HG03196 (cell line): Measurements from ENCODE around the gene FUS.
"Not testable (repeated sequence)": the region's sequence is repeated elsewhere in the genome, so short reads cannot be mapped to it uniquely, and the experiment has no call there.

Experiments
- ATAC-seq: cut with Tn5 transposase; IDR thresholded peaks from one replicate; pipeline ENCODE4 v1.9.1; 2021; ENCODE audit not compliant: unreplicated experiment

Gene FUS

GRCh38 chr16:31143011-31143693 lies 36.8 kb upstream of the FUS start:
- no peak for ATAC-seq

- ATAC-seq = no peak
These were observed 36.2 kb upstream of the FUS start for GRCh38 chr16:31143694-31144148.

GRCh38 chr16:31144418-31144817 lies 35.5 kb upstream of the FUS start:
- ATAC-seq = not testable (repeated sequence)

GRCh38 chr16:31145398-31145990 lies 34.4 kb upstream of the FUS start:
- no peak for ATAC-seq

DNA sequence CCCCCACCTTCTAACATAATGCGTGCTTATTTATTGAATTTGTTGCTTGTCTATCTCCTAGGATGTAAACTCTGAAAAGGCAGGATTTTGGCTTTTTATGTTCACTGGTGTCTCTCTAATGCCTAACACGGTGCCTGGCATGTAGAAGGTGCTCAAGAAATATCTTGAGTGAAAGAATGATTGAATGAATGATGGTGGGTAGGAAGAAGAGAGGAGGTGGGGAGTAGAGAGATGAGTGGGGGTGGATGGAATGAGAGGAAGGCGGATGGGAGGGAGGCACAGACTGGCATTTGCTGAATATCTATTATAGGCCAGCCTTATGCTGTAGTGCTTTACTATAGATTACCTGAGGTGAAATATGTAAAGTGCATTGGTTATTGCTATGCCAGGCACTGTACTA lies 32.4 kb upstream of the FUS start:
- ATAC-seq = no peak

- no peak for ATAC-seq
These were observed 31.6 kb upstream of the FUS start for GRCh38 chr16:31148281-31148728.

GRCh38 chr16:31148896-31149295 lies 31.0 kb upstream of the FUS start:
- ATAC-seq = no peak

GRCh38 chr16:31149332-31149731 lies 30.6 kb upstream of the FUS start:
- ATAC-seq = no peak

DNA sequence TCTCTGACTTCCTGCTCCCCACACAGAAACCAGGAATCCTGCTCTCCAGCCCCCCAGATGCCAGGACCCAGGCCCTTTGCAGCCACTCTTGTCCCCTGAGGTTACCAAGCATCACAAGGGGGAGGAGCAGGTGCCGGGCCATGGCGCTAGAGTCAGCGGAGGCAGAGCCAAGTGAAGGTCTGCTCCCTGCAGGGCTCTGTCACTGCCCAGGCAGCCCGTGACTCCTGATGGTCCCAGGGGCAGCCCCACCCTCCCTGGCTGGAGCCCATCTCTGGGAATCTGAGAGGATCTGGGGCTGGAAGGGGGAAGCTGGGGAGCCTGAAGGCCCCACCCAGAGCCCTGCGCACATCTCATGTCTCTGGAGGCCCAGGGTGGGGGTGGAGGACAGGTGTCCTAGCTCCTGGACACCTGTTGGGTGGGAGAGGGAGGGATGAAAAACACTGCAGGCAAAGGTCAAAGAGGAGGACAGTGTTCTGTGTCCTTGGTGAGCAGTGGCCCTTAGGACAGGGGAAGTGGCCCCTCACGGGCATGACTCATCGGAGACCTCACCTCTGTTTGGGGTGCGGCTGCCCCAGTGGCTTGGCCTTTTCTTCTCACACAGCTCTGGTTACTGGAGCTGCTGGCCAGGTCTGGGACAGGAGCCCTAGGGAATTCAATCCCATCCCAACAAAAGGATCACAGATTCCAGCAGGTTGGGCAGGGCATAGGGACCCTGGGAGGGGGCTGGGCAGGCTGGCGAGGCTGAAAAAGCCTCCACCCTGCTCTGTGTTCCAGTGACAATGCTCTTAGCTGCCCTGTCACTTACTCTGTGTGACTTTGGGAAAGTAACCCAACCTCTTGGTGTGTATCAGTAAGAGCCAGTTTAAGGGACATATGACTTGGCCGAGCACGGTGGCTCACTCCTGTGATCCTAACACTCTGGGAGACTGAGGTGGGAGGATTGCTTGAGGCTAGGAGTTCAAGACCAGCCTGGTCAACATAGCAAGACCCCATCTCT lies 29.7 kb upstream of the FUS start, which contains the start of gene PRSS36:
TSS of gene PRSS36 (minus strand) at position 173 of the 997 bp plus-strand sequence. CDS start at position 142, 31 bp downstream.
- no peak for ATAC-seq

DNA sequence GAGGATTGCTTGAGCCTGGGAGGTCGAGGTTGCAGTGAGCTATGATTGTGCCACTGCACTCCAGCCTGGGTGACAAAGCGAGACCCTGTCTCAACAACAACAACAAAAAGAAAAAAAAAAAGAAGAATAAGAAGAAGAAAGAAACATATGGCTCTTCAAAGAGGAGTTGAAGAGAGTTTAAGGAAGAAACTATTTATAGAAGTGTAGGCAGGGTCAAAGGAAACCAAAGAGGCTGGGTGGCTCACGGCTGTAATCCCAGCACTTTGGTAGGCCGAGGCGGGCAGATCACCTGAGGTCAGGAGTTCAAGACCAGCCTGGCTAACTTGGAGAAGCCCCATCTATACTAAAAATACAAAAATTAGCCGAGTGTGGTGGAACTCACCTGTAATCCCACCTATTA lies 29.0 kb upstream of the FUS start:
- not testable (repeated sequence) for ATAC-seq

GRCh38 chr16:31157136-31157535 lies 22.8 kb upstream of the FUS start:
- ATAC-seq = no peak

DNA sequence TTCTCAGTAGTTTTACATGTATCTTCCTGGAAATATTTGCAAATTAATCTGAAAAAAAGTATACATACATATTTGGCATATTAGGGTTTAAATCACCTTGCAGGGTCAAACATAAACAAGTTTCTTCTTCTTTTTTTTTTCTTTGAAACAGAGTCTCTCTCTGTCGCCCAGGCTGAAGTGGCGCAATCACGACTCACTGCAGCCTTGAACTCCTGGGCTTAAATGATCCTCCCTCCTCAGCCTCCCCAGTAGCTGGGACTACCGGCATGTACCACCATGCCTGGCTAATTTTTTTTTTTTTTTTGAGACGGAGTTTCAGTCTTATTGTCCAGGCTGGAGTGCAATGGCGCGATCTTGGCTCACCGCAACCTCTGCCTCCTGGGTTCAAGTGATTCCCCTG lies 12.6 kb upstream of the FUS start:
- no peak for ATAC-seq

DNA sequence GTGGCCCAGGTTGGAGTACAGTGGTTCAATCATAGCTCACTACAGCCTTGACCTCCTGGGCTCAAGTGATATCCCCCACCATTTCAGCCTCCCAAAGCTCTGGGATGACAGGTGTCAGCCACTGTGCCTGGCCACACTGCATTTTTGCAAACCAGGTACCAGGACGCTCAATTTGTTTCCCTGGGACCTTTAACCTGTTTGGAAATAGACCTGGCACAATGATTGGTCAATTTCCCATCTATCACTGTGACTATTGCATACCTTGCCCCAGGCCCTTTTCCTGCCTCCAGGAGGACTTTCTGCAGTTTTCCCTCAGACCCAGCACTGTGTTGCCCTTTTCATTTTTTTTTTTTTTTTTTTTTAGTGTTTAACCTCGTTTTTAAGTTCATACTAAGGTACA lies 11.1 kb upstream of the FUS start:
- ATAC-seq = no peak

DNA sequence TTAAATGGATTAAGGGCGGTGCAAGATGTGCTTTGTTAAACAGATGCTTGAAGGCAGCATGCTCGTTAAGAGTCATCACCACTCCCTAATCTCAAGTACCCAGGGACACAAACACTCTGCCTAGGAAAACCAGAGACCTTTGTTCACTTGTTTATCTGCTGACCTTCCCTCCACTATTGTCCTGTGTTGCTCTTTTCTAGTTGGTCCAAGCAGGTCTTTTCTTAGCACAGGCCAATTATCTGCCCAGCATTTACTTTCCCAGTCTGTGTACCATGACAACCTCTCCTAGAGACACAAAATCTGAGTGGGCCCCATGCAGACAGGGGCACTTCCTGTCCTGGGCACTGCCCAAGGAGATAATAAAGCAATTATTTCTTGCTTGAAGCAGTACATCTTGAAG lies 9.9 kb upstream of the FUS start:
- ATAC-seq = not testable (repeated sequence)

GRCh38 chr16:31177136-31177535 lies 2.8 kb upstream of the FUS start:
- ATAC-seq = no peak

GRCh38 chr16:31179219-31179746 lies 656 bp upstream of the FUS start:
- no peak for ATAC-seq

DNA sequence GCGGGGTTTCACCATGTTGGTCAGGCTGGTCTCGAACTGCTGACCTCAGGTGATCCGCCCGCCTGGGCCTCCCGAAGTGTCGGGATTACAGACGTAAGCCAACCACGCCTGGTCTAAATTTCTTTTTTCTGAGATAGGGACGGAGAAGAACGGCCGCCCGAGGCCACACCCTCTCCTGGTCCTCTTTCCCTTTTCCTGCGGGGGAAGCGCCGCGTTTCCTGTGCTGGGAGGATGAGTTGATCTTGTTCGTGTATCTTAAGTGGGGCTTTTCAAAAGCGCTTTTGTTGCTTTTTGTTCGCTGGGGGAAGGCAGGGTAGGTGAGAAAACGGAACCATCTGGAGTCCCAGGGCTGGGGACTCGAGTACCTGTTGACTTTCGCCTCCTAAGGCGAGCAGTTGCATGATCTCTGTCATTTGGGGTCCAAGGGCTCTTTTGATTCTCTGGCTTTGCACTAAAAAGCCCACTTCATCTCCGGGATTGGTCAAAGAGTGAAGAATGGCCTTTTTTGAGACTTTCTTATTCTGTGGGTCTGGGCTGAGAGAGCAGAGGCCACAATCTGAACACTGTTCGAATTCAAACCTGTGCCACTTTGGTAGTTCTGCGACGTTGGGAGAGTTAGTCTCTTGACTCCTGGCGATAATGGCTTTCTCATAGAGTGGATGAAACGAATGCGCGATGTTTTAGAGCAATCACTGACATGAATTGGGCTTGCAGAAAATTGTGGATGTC lies 1.3 kb downstream of the FUS start:
- no peak for ATAC-seq

GRCh38 chr16:31182391-31182790 lies 2.5 kb downstream of the FUS start:
- ATAC-seq = no peak

GRCh38 chr16:31183432-31184428 lies 3.8 kb downstream of the FUS start:
- ATAC-seq = no peak
